IMR-90 (cell line): Measurements from ENCODE around the gene KIF22.
"Not testable (repeated sequence)": the region's sequence is repeated elsewhere in the genome, so short reads cannot be mapped to it uniquely, and the experiment has no call there.

Experiments
- BHLHE40 ChIP-seq: fragments of 150-350 bp; IDR thresholded peaks from 2 replicates; pipeline ENCODE4 v1.6.1; 2016; ENCODE audit warnings: mild to moderate bottlenecking, low read depth, low read length
- CEBPB ChIP-seq: IDR thresholded peaks from 2 replicates; pipeline ENCODE4 v1.6.1; 2012; ENCODE audit warnings: low read depth, low read length, improper control_type of control experiment
- CHD1 ChIP-seq: IDR thresholded peaks from 2 replicates; pipeline ENCODE4 v1.6.1; 2012; ENCODE audit warnings: low read depth, low read length, improper control_type of control experiment
- CTCF ChIP-seq: conservative IDR thresholded peaks from 2 replicates; pipeline ENCODE4 v1.5.1; 2012; ENCODE audit warnings: mild to moderate bottlenecking, low read depth, low read length, improper control_type of control experiment
- ELK1 ChIP-seq: fragments of 150-350 bp; IDR thresholded peaks from 2 replicates; pipeline ENCODE4 v1.6.1; 2016; ENCODE audit warnings: low read depth, mild to moderate bottlenecking, low read length, moderate library complexity, borderline replicate concordance
- FOS ChIP-seq: fragments of 150-350 bp; IDR thresholded peaks from 2 replicates; pipeline ENCODE4 v1.6.1; 2016; ENCODE audit warnings: low read depth, low read length
- MAFK ChIP-seq: IDR thresholded peaks from 2 replicates; pipeline ENCODE4 v1.6.1; 2012; ENCODE audit warnings: low read depth, low read length, improper control_type of control experiment
- MAZ ChIP-seq: IDR thresholded peaks from 2 replicates; pipeline ENCODE4 v1.6.1; 2012; ENCODE audit warnings: low read depth, mild to moderate bottlenecking, low read length, improper control_type of control experiment, moderate library complexity, borderline replicate concordance
- MXI1 ChIP-seq: IDR thresholded peaks from 2 replicates; pipeline ENCODE4 v1.6.1; 2012; ENCODE audit warnings: low read depth, mild to moderate bottlenecking, low read length, moderate library complexity, borderline replicate concordance
- POLR2A ChIP-seq: IDR thresholded peaks from 2 replicates; pipeline ENCODE4 v1.6.1; 2012; ENCODE audit warnings: mild to moderate bottlenecking, low read depth, low read length
- RAD21 ChIP-seq: IDR thresholded peaks from 2 replicates; pipeline ENCODE4 v1.6.1; 2012; ENCODE audit warnings: low read length, improper control_type of control experiment
- RFX5 ChIP-seq: IDR thresholded peaks from 2 replicates; pipeline ENCODE4 v1.8.0; 2012; ENCODE audit warnings: low read depth, mild to moderate bottlenecking, low read length, moderate library complexity
- SMC3 ChIP-seq: fragments of 150-350 bp; IDR thresholded peaks from 2 replicates; pipeline ENCODE4 v1.6.1; 2016; ENCODE audit warnings: low read depth, mild to moderate bottlenecking, antibody characterized with exemption, low read length, moderate library complexity
- USF2 ChIP-seq: fragments of 150-350 bp; IDR thresholded peaks from 2 replicates; pipeline ENCODE4 v1.6.1; 2017; ENCODE audit warnings: mild to moderate bottlenecking, antibody characterized with exemption, low read length, low read depth

- TF ChIP-seq CTCF, POLR2A, USF2, MAFK, CHD1, FOS, ELK1, BHLHE40, SMC3, CEBPB, RFX5, RAD21, MAZ, MXI1: not testable (repeated sequence)
Measured at GRCh38 chr16:29761280-29761651, 29.3 kb upstream of the KIF22 start.
